H4 (cell line): ENCODE measurements around the gene PRDX4. TPM values are rescaled to one million over a fixed set of nuclear protein-coding genes. Genes with fewer than 3 reads are reported as not detected.
"Not testable (repeated sequence)": the region's sequence is repeated elsewhere in the genome, so short reads cannot be mapped to it uniquely, and the experiment has no call there.

Experiments used
- DNase-seq: peaks from one replicate; pipeline ENCODE4 v3.0.0-alpha.2; 2015; ENCODE audit warnings: low spot score
- total RNA-seq: library from RNA; depleted of rRNA; stranded (reverse); fragments of >200 nt; shearing (Covaris generic); gene quantifications from 2 replicates; pipeline ENCODE4 v1.2.3, GENCODE V29; 2014; rRNA removed

The PRDX4 gene
- 347 and 388 TPM in 2 replicates for total RNA-seq

DNA sequence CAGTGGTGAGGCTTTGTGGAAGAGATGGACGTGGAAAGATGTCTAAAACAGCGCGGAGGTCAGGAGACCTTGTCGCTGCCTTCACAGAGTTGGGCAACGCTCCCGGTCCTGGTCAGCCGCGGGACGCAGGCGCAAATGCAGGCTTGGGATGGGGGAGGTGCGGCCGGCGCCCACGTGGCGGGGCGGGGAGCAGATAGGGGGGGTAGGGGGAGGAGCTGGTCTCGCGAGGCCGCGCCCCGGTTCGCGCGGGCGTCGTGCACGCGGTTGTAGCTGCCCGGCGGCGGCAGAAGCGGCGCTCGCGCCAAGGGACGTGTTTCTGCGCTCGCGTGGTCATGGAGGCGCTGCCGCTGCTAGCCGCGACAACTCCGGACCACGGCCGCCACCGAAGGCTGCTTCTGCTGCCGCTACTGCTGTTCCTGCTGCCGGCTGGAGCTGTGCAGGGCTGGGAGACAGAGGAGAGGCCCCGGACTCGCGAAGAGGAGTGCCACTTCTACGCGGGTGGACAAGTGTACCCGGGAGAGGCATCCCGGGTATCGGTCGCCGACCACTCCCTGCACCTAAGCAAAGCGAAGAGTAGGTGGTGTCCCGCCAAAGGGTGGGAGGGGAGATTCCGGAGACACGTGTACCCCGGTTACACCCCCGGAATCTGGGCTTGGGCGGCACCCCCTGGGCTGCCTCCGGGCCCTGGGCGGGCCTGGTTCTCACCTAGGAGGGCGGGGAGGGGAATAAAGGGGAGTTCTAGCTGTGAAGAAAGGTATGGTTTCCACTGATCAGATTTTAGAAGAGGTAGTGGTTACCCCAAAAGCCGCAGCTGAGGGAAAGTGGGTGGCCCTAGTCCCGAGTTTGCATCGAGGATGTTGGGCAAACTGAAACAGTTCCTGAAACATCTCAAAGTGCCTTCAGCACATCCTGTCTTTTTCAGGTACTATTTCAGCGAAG, at the start of gene PRDX4:
Gene PRDX4 (plus strand): TSS at position 255 of the 939 bp plus-strand sequence. CDS start 78 bp downstream, at position 333.
- DNase-seq: peak; percentile 81

DNA sequence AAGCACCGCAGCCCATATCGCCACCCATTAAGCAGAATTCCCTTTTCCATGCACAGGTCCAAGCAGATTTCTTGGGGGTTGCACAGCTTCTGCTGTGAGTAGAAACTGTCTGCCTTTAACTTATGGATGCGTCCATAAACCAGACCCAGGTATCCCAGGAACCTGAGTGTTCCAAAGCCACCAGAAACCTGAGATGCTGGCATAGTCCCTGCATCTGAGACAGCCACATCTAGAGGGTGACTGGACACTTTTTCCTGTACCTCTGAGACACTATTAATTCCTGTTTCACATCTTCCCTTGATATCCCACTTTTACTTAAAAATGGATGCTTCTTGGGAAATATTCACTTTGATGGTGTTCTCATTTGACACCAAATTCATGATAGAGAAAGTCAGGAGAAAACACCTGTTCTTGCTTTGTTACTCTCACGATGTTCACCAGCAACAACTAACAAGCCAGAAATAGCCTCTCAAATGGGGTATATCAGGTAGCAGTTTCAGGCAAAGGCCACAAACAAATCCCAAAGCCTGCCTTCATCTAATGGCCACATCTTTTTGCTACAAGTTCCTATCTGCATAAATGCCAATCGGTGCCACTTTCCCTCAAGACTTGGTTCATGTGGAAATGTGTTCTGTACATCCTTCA, 45.5 kb upstream of the PRDX4 start:
- DNase-seq: no peak

- DNase-seq: no peak
Observed at GRCh38 chrX:23623797-23624196, 43.5 kb upstream of the PRDX4 start.

DNA sequence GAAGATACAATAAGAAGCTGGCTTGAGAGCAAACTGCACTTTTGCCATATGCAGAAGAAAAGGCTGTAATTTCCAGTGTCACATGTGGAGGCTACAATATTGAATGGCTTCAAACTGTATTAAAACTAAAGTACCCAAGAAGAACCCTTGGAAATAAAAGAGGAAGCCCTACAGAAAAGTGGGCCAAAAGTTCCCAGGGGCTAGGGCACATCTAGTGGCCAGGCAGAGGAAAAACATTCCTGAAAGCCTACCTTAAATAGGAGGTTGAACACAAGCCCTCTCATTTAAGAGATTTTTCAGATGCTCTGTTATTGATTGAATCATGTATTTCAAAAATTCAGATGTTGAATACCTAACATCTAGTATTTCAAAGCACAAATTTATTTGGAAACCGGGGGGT, 40.6 kb upstream of the PRDX4 start:
- no peak for DNase-seq

DNA sequence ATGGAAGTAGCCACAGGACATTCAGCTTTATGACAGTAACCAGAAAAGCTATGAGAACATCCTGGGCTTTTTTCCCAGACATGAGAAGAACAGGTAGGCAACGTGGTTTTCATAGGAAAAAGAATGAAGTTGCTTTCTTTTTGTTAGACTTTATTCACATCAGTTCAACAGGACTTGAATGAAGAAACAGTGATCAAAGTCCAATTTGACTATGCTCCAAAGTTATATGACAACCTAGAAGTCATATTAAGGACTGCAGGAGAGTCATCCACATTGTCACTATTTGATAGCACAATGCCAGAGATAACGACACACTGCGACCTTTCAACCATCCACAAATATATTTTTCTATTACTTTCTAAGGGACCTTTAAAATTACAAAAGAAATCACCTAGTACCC, 39.2 kb upstream of the PRDX4 start:
- no peak for DNase-seq

GRCh38 chrX:23631136-23631535, 36.2 kb upstream of the PRDX4 start:
- DNase-seq: no peak

DNA sequence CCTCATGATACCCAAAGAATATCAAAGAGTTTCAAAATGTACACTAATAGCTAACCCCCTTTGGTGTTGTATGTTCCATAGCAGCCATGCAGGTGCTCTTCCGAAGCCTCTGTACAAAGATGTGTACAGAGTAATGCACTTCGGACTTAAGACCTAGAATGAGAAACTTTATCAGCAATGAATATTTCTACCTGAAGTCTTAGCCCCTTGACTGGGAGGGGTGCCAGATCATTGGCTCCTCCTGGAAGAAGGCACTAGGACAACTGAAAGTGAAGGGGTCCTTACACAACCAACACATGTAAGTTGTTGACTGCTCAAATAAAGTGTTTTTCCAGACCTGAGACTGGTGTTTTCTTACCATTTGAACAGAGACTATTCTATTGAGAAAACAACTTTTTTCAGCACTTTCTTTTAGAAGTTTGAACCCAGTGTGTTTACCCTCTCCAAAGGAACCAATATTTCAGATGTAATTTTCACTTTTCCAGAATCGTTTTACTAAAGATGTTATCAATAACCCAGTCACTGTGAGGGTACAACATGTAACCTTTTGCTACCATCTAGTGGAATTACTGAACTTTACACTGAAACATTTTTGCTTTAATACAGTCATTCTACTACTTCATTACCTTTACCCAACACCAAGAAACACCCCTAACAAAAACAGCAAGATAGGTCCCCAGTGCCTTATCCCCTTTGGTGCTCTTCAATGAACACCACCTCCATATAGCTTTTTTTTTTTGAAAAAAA, 33.3 kb upstream of the PRDX4 start:
- DNase-seq: no peak

DNA sequence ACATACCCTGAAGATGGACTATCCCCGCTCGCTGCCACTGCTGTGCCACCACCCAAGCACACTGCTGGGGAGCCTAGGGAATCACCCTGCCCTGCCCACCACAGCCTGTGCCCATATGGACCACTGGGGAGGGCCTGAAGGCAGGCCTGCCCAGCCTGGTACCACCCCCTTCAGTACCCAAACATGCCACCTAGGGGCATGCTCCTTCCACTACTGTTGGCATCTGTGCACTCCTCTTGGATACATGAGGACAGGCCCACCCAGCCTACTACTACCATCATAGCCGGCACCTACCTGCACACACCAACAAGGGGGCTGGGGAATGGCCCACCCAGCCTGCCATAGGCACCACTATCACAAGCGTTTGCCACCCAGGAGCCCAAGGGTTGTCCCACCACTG, 30.1 kb upstream of the PRDX4 start:
- DNase-seq: peak; percentile 3

GRCh38 chrX:23643020-23643419, 24.3 kb upstream of the PRDX4 start:
- DNase-seq: no peak

DNA sequence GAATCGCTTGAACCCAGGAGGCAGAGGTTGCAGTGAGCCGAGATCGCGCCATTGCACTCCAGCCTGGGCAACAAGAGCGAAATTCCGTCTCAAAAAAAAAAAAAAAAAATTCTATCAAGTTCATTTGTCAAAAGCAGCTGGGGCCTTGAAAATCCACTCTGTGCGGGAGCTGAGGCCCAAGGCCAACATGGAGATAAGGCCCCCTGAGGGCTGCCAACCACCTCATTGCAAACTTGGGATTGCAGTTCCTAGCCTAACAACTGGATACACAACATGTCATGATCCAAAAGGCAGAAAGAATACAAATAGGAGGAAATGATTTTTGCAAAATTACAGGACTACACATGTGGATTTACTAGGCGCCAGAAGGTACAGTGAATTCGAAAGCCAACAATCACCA, 22.5 kb upstream of the PRDX4 start:
- no peak for DNase-seq

- DNase-seq: no peak
Observed at GRCh38 chrX:23656091-23656490, 11.2 kb upstream of the PRDX4 start.

DNA sequence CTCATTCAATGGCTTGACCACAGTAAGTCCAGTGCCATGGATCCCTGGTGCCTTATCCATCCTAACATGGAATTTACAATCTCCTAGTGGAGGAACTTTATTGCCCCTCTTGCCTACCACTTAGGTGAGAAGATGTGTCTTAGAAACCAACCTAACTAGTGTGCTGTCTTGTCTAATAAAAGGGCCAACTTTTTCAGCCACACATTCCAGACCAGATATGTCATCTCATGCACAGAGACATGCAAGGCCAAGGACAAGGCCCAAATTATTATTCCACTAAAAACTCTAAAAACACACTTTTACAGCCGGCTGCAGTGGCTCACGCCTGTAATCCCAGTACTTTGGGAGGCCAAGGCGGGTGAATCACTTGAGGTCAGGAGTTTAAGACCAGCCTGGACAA, 10.6 kb upstream of the PRDX4 start:
- no peak for DNase-seq

DNA sequence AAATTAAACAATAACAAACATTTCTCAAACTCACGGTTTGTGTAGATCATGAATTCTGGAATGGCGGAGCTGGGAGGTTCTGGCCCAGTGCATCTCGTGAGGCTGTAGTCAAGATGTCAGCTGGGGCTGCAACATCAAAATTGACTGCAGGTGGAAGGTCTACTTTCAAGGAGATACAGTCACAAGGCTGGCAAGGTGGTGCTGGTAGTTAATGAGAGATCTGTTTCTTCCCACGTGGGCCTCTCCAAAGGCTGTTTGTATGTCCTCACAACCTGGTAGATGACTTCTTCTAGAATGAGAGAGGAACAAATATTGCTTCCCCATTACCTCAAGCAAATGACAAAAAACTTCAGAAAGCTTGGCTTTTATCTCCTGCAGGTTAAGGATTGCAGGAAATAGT, 8.0 kb upstream of the PRDX4 start:
- no peak for DNase-seq

DNA sequence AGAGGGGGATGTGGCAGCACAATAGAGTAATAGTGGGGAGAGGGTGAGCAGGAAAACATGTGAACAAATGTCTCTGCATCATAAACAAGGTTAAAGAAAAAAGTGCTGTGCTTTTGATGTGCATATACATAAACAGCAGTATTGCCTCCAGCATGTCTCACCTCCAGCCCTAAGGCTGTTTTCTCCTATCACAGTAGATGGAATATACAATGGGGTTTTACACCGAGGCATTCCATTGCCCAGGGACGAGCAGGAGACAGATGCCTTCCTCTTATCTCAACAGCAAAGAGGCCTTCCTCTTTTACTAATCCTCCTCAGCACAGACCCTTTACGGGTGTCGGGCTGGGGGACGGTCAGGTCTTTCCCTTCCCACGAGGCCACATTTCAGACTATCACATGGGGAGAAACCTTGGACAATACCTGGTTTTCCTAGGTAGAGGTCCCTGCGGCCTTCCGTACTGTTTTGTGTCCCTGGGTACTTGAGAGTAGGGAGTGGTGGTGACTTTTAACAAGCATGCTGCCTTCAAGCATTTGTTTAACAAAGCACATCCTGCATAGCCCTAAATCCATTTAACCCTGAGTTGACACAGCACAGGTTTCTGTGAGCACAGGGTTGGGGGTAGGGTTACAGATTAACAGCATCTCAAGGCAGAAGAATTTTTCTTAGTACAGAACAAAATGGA, 7.1 kb upstream of the PRDX4 start:
- not testable (repeated sequence) for DNase-seq

- DNase-seq: no peak
Observed at GRCh38 chrX:23660766-23661132, 6.5 kb upstream of the PRDX4 start.

DNA sequence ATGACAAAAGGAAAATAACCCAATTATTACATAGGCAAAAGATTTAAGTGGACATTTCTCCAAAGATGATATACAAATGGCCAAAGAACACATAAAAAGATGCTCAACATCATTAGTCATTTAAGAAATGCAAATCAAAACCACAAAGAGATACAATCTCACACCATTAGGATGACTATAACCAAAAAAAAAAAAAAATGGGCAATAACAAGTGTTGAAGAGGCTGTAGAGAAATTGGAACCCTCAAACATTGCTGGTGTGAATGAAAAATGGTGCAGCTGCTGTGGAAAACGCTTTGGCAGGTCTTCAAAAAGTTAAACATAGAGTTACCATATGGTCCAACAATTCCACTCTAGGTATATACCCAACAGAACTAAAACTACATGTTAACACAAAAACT, 5.6 kb upstream of the PRDX4 start:
- no peak for DNase-seq

- no peak for DNase-seq
Observed at GRCh38 chrX:23662187-23662586, 5.1 kb upstream of the PRDX4 start.

DNA sequence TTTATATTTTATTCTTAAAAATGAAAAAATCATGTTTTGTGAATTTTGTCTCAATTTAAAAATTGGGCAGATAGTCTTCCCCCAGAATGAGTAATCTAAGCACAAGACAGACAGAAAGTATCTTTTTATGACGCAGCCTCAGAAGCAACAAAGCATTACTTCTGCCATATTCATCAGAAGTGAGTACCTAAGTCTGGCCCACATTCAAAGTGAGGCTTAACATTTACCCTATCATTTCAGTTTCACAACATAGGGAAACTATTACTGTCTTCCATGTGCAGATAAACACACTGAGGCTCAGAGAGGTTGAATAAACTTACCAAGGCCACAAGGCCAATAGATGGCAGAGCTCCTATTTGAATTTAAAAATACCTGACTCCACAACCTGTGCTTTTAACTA, 4.4 kb upstream of the PRDX4 start:
- DNase-seq: no peak

DNA sequence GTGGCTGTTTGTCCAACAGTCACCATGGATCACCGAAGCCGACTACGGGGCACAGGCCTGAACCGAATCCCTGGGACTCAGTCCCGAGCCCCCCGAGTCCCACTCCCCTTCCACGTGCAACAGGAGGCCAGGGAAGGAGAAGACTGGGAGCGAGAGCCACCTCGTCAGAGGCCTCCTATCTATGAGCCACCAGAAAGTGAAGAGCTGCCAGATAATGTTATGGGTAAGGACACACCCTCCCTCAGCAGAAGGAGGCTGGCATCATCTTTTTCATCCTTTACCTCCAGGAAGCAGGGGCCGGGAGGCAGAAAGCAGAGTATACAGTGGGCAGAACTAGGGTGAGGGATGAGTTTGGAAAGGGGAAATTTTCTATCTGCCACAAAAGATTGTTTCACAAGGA, 2.8 kb upstream of the PRDX4 start:
- no peak for DNase-seq

DNA sequence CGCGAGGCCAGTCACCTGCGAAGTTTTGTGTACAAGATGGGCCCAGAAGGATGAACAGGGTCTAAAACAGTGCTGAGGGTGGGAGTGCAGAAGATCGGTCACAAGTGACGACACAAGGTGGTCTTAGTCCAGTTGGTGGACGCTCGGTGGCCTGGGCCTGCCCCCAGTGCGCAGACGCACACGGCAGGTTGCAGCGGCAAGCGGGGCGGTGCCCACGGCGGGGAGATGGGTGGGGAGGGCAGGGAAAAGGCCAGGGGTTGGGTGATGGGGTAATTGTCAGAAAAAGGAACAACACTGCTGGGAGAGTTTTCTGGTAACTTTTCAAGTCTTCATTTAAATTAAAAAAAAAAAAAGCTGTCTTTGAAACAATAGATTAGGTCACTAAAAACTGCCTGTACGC, 1.0 kb upstream of the PRDX4 start:
- no peak for DNase-seq

- DNase-seq: no peak
Observed at GRCh38 chrX:23668335-23668734, 1.0 kb downstream of the PRDX4 start.

GRCh38 chrX:23670528-23670927, 3.2 kb downstream of the PRDX4 start:
- DNase-seq: no peak
